Mesenteric fat pad (tissue), 1 donor: ENCODE data around the gene OBSCN. TPM values are rescaled to one million over a fixed set of nuclear protein-coding genes. Genes with fewer than 3 reads are reported as not detected.
"Not testable (repeated sequence)": the region's sequence is repeated elsewhere in the genome, so short reads cannot be mapped to it uniquely, and the experiment has no call there.

Source experiments
- DNase-seq: peaks from one replicate; pipeline ENCODE4 v3.0.0-alpha.2; 2020; ENCODE audit warnings: low spot score
- total RNA-seq: library from RNA; stranded (reverse); fragmentation: NEBNext Ultra II Directional; extraction: Animal tissue kit (Norgen Biotek cat#: 25700); gene quantifications from one replicate; pipeline ENCODE4 v1.2.1, GENCODE V29; 2021
- donor health status: DM: yes; HTN: yes; CAD: no.

The OBSCN gene
- total RNA-seq, 1 donor from 2014 or later, result 3.7 TPM

DNA sequence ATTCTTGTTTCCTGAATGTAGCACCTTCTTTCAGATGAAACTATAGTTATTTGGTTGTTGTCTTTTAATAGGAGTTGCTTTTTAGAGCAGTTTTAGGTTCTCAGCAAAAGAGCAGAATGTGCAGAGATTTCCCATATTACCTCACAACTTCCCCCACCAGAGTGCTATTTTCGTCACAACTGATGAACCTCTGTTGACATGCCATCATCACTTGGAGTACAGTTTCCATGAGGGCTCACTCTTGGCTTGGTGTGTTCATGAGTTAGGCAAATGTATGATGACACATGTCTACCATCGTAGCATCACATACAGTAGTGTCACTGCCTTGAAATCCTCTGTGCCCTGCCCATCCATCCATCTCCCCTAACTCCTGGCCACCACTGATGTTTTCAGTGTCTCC lies 38.5 kb upstream of the OBSCN start:
- DNase-seq, result no peak

DNA sequence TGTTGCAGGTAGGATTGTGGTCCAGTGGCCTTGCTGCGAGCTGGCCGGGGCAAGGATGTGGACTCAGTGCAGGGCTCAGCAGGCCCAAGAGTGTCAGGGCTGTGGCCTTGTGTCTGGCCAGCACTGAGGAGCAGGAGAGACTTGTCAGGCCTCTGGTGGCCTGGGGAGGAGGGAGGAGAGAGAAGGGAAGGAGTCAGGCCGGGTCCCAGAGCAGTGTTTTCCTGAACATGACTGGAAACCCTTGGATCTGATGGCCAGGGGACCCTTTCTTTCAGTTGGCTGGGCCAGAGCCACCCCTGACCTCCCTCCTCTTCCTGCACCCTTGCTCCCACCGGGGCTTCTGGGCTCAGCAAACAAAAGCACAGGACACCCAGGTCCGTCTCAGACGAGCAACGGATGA lies 37.2 kb upstream of the OBSCN start:
- DNase-seq, result no peak

DNA sequence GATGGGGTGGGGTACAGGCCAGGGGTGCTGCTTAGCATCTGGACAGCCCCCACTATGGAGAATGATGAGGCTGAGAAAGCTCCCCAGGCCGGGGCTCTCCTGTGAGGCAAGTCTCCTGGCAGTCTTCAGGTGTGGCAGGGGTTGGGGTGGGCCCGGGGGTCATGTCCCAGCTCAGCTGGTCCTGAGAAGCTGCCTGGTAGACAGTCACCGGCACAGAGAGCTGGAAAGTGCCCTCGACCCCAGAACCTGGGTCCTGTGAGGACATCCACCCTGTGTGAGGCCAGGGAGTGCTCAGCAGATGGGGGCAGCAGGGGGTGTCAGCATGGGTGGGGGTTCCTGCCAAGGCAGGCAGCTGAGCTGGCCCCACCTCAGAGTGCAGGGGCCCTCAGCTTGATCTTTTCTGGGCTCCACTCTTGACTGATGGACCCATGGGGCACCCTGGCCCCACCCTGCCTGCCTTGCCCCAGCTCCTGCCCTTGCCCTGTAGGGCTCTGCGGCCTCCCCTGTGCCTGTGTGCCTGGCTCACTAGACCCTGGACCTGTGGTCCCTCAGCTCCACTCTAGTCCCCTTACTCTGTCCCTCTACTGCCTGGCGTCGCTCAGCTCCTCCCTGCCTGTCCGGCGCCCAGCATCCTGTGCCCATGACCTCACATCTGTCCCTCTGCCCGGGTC lies 36.5 kb upstream of the OBSCN start:
- no peak for DNase-seq

- DNase-seq, result no peak
Measured at GRCh38 chr1:228172591-228173527, 35.0 kb upstream of the OBSCN start.

- not testable (repeated sequence) for DNase-seq
Measured at GRCh38 chr1:228173528-228174481, 34.0 kb upstream of the OBSCN start.

- DNase-seq, result peak; percentile 89
Measured at GRCh38 chr1:228174482-228175315, 33.1 kb upstream of the OBSCN start.

DNA sequence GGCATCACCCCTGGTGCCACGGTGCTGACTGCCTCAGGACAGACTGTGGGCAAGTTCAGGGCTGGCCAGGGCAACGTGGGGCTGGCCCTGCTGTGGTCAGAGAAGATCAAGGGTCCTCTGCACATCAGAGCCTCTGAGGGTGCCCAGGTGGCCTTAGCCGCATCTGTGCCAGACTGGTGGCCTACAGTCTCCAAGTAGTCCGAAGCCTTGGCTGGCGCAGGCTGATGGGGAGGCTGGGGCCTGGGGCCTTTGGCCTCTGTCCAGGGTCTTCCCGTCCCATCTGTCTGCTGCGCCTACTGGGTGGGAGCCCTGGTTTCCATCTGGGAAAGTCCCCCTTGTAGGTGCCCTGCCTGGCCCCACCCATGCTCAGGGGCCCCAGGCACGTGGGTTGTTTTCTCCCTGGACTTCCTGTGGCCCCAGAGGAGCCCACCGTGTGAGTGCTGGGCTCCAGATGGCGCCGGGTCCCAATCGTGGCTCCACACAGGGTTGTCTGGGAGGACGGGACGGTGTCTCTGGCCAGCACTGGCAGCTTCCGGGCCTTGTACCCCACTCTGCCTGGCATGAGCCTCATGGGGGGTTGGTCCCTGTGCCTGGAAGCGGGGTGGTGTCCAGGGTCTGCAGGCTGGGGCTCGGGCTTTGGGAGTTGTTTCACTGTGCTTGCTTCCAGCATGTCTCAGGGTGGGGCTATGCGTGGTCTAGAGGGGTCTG lies 32.4 kb upstream of the OBSCN start:
- peak; percentile 81 for DNase-seq

- DNase-seq, result peak; percentile 51
Measured at GRCh38 chr1:228176024-228176395, 31.8 kb upstream of the OBSCN start.

DNA sequence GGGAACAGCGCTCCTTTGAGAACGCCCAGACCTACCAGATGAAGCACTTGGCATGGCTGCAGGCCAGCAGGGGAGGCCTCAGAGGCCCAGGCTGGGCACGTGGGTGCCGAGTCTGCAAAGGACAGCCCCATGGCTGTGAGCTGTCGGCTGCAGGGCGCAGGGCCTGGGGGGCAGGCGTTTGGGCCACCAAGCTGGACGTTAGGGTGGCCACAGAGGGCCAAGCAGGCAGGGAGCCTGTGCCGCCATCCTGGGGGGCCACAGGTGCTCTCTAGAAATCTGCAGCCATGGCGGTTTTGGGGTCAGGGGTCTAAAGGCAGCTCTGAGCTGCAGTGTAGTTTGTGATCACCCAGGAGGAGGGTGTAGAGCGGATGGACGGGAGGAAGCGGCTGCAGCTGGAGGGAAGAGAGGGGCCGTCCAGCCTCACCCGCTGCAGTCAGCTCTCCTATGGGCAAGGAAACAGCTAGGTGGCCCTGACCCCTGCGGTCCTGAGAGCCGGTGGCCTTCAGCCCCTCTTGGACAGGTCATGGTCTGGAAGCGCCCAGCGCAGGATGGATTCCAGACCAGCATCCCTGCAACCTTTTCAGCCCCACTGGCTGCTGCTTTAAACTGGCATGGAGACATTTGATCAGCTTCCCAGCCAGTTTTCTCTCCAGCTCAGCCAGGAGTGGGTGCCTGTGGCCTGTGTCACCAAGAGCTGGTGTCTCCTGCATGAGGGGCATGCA lies 31.2 kb upstream of the OBSCN start:
- peak; percentile 77 for DNase-seq

DNA sequence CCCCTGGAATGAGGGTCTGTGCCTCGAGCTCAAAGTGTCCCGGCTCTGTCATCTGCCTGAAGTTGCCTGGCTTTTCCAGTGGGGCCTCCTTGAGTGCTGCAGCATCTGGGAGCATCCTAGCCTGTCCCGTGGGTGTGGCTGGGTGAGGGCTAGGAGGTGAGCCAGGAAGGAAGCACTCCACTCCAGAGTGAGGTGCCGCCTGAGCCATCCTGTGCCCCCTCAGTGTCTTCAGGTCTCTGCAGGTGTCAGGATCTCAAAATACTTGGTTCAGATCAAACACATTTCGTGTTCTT lies 30.7 kb upstream of the OBSCN start:
- DNase-seq, result peak; percentile 62

DNA sequence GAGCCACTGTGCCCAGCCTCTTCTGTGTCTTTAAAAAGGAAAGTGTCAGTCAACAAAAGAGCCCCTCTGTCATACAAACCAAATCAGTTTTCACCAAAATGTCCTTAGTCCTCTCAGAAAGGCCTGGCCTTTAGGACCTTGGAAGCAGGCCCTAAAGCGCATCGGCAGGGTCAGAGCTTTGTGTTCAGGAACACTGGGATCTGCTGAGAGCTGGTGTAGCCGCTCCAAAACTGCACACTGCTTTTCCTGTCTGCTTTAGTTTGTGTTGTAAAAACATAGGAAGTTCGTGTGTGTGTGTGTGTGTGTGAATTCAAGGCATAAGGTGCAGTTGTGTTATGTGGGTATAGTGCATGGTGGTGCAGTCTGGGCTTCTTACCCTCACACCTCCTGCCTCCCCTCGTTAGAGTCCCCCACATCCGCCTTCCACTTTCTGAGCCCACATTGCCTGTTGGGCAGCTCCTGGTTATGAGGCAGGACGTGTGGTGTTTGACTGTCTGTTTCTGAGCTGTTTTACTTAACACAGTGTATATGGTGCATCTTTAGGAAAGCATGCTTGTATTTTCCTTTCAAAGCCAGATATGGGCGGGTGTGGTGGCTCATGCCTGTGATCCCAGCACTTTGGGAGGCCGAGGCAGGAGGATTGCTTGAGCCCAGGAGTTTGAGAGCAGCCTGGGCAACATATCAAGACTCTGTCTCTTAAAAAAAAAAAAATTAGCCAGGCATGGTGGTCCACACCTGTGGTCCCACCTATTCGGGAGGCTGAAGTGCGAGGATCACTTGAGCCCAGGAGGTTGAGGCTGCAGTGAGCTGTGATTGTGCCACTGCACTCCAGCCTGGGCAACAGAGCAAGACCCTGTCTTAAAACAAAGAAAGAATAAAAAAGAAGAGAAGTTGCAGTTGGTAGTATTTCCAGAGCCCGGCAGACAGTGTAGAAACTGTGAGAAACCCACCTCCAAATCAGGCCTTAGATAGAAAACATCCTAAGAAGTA lies 29.8 kb upstream of the OBSCN start:
- peak; percentile 24 for DNase-seq

GRCh38 chr1:228178737-228179684 lies 28.8 kb upstream of the OBSCN start:
- peak; percentile 75 for DNase-seq

DNA sequence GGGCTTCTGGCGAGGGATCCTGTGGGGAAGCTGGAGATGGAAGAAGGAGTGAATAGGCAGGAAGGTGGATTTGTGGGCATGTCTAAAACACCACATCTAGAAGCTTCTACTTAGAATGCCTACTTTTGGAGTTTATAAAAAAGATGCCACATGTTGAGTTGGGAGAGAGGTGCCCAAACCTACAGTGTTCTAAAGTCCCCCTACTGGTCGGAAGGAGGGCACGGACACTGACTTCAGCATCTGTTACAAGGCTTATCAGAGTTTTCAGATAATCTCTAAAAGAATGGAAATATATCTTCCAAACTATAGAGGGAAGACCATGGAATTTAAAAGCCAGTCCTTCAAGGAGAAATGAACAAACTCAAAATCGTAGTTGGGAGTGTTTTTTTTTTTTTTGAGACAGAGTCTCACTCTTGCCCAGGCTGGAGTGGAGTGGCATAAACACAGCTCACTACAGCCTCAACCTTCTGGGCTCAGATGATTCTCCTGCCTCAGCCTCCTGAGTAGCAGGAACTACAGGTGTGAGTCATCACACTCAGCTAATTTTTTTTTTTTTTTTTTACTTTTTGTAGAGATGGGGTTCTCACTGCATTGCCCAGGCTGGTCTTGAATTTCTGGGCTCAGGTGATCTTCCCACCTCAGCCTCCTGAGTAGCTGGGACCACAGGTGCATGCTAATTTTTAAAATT lies 27.4 kb upstream of the OBSCN start:
- no peak for DNase-seq

DNA sequence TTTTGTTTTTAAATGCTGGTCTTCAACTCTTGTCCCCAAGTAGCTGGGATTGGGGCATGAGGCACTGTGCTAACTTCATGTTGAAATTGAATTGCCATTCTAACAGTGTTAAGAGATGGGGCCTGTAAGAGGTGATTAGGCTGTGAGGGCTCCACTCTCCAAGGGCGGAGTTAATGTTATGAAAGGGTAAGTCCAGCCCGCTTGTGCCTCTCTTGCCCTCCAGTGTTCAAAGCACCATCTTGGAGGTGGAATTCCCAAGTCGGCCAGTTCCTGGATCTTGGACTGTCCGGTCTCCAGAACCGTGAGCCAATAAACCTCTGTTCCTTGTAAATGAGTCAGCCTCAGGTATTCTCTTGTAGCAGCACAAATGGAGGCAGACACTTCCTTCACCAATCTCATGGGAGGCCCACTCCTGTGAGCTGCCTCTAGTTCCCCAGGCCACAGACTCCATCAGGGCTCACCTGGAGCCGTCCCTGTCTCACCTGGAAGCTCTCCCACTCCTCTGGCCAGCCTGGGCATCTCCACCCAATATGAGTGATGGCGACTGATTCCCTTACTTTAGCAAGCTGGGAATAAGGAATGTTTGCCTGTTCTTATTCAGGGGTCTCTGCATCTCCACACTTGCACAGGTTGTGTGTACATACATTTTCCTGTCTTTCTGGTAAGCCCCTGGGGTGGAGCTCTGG lies 26.7 kb upstream of the OBSCN start:
- DNase-seq, result peak; percentile 74

- peak; percentile 71 for DNase-seq
Measured at GRCh38 chr1:228181645-228182034, 26.2 kb upstream of the OBSCN start.
